Keratinocyte (primary cell): Measurements from ENCODE around the gene THEM4. TPM values are rescaled to one million over a fixed set of nuclear protein-coding genes. Genes with fewer than 3 reads are reported as not detected.

Experiments used
- DNase-seq: peaks from one replicate; pipeline ENCODE4 v3.0.0-alpha.2; 2011; ENCODE audit warnings: low read depth, missing footprints, low spot score
- FAIRE-seq: peaks from 2 replicates; lab custom pipeline; 2011; peaks lifted over from hg19 to GRCh38; lab: Jason Lieb, UNC
- H2AFZ ChIP-seq: 2 replicates; pipeline ENCODE4 v1.6.0; 2012; ENCODE audit warnings: low read length, control low read depth, inconsistent platforms; ENCODE audit not compliant: control insufficient read depth
- H3K27ac ChIP-seq: 2 replicates; pipeline ENCODE4 v1.5.1; 2011; ENCODE audit warnings: low read length; ENCODE audit not compliant: control insufficient read depth, insufficient read depth
- H3K27me3 ChIP-seq: 3 replicates; pipeline ENCODE4 v1.6.0; 2011; ENCODE audit warnings: low read length; ENCODE audit not compliant: control insufficient read depth, insufficient read depth; ENCODE audit errors: extremely low read depth
- H3K36me3 ChIP-seq, 2 experiments: 2 replicates in 1 of 2; 3 replicates in 1 of 2; pipeline ENCODE4 v1.5.1; 2011; ENCODE audit warnings: low read length in 2 of 2, mild to moderate bottlenecking in 1 of 2; ENCODE audit not compliant: control insufficient read depth in 2 of 2, insufficient read depth in 2 of 2; ENCODE audit errors: extremely low read depth in 1 of 2
- H3K4me1 ChIP-seq: 3 replicates; pipeline ENCODE4 v1.5.1; 2011; ENCODE audit warnings: low read length; ENCODE audit not compliant: control insufficient read depth, insufficient read depth; ENCODE audit errors: extremely low read depth
- H3K4me2 ChIP-seq: 3 replicates; pipeline ENCODE4 v1.6.0; 2011; ENCODE audit warnings: low read depth, low read length; ENCODE audit not compliant: control insufficient read depth, insufficient read depth; ENCODE audit errors: extremely low read depth
- H3K4me3 ChIP-seq, 3 experiments: fragments of 200-600 bp in 1 of 3; sonication (generic) in 1 of 3; 2 replicates in 2 of 3; 3 replicates in 1 of 3; pipeline ENCODE4 v1.5.1; 2011 to 2016; ENCODE audit warnings: low read length in 3 of 3, mild to moderate bottlenecking in 3 of 3, control low read depth in 2 of 3, inconsistent platforms in 1 of 3, low read depth in 1 of 3, mixed read lengths in 1 of 3, mixed run types in 1 of 3, moderate library complexity in 1 of 3; ENCODE audit not compliant: control insufficient read depth in 2 of 3, insufficient read depth in 2 of 3; ENCODE audit errors: extremely low read depth in 1 of 3
- H3K79me2 ChIP-seq: 2 replicates; pipeline ENCODE4 v1.6.0; 2012; ENCODE audit warnings: low read length; ENCODE audit not compliant: control insufficient read depth, insufficient read depth
- H3K9ac ChIP-seq: 3 replicates; pipeline ENCODE4 v1.6.0; 2011; ENCODE audit warnings: low read length; ENCODE audit not compliant: control insufficient read depth, insufficient read depth; ENCODE audit errors: extremely low read depth
- H3K9me1 ChIP-seq: 3 replicates; pipeline ENCODE4 v1.6.0; 2011; ENCODE audit warnings: low read length; ENCODE audit not compliant: control insufficient read depth, insufficient read depth; ENCODE audit errors: extremely low read depth
- H3K9me3 ChIP-seq: 2 replicates; pipeline ENCODE4 v1.5.1; 2012; ENCODE audit warnings: low read depth, low read length; ENCODE audit not compliant: control insufficient read depth
- H4K20me1 ChIP-seq: 3 replicates; pipeline ENCODE4 v1.6.0; 2011; ENCODE audit warnings: low read length; ENCODE audit not compliant: control insufficient read depth, insufficient read depth; ENCODE audit errors: extremely low read depth
- CTCF ChIP-seq, 3 experiments: IDR thresholded peaks in 1 of 3; conservative IDR thresholded peaks in 1 of 3; optimal IDR thresholded peaks in 1 of 3; 2 replicates in 2 of 3; 3 replicates in 1 of 3; pipeline versions ENCODE3 to v1.5.1; 2011; ENCODE audit warnings: low read length in 3 of 3, mild to moderate bottlenecking in 3 of 3, moderate library complexity in 2 of 3, control low read depth in 1 of 3, inconsistent platforms in 1 of 3; ENCODE audit not compliant: insufficient read depth in 2 of 3; ENCODE audit errors: extremely low read depth in 1 of 3
- EZH2 ChIP-seq: IDR thresholded peaks from one replicate; pipeline ENCODE4 v1.6.1; 2012; ENCODE audit warnings: inconsistent platforms, mild to moderate bottlenecking, low read length, moderate library complexity
- dilution Hi-C: fragments of 300-500 bp; cut with MboI; formaldehyde crosslinking; loops from one replicate; pipeline ENCODE4 v1.7.0; 2020; ENCODE audit warnings: low sequenced_read_pairs; ENCODE audit not compliant: extremely low pct_ligation_motif_present
- polyA plus RNA-seq, 5 experiments: library from polyadenylated mRNA; depleted of rRNA in 3 of 5; stranded (reverse) in 3 of 5; stranded (forward) in 1 of 5; unstranded in 1 of 5; fragments of >200 nt; gene quantifications; 1 replicate in 1 of 5; 2 replicates in 3 of 5; 3 replicates in 1 of 5; pipeline versions ENCODE4 v1.2.1 to v1.2.3, GENCODE V29; 2011 to 2012; ENCODE audit warnings: missing spikeins in 2 of 5, low read depth in 1 of 5, low replicate concordance in 1 of 5

The THEM4 gene
- polyA plus RNA-seq, 1 donor (not counting 4 experiments of a cell fraction or from before 2014, with no cell fraction given) = 23.3 TPM

GRCh38 chr1:151948506-151948905 lies 39.2 kb upstream of the THEM4 start:
- Histone ChIP-seq H3K27me3 (no peaks in the 10 kb centered on the region), H2AFZ (no peak overlapping the region), H4K20me1 (no peaks in the 10 kb centered on the region), H3K9me3 (no peaks in the 10 kb centered on the region), H3K4me1 (peaks cover 31% of the 10 kb centered on the region), H3K4me3 (no peak overlapping the region), H3K27ac (no peak overlapping the region), H3K9ac (no peak overlapping the region), H3K9me1 (no peaks in the 10 kb centered on the region), H3K36me3 (no peaks in the 10 kb centered on the region), H3K79me2 (no peaks in the 10 kb centered on the region), H3K4me2 (no peak overlapping the region)
- dilution Hi-C loops = no loop called here
- no peak for DNase-seq
- no peak for FAIRE-seq
- TF ChIP-seq EZH2 = no peak
- TF ChIP-seq CTCF (optimal IDR thresholded peaks at IDR 0.05 in 1 of 3, IDR thresholded peaks at IDR 0.05 in 1 of 3, conservative IDR thresholded peaks at IDR 0.05 in 1 of 3; ENCODE audit: extremely low read depth in 1 of 3, insufficient read depth in 2 of 3, low read length in 3 of 3) = no peak

GRCh38 chr1:151947140-151947539 lies 37.8 kb upstream of the THEM4 start:
- H3K4me1 ChIP-seq = peaks cover 32% of the 10 kb centered on the region
- dilution Hi-C loops = no loop called here
- no peak for TF ChIP-seq EZH2
- TF ChIP-seq CTCF (optimal IDR thresholded peaks at IDR 0.05 in 1 of 3, IDR thresholded peaks at IDR 0.05 in 1 of 3, conservative IDR thresholded peaks at IDR 0.05 in 1 of 3; ENCODE audit: extremely low read depth in 1 of 3, insufficient read depth in 2 of 3, low read length in 3 of 3) = no peak

More at GRCh38 chr1:151947140-151947539, 37.8 kb upstream of the THEM4 start:
- Histone ChIP-seq H3K27ac (peak overlapping the region; percentile 100), H3K9me1 (no peaks in the 10 kb centered on the region), H3K27me3 (no peaks in the 10 kb centered on the region), H3K4me3 (no peak overlapping the region), H3K9me3 (no peaks in the 10 kb centered on the region), H4K20me1 (no peaks in the 10 kb centered on the region), H3K9ac (peak overlapping the region; percentile 86), H2AFZ (no peak overlapping the region), H3K36me3 (no peaks in the 10 kb centered on the region), H3K4me2 (peak overlapping the region; percentile 98), H3K79me2 (no peaks in the 10 kb centered on the region)
- DNase-seq (peak; percentile 53), FAIRE-seq (no peak)
